ENCODE data around the gene ZNF581.
A peak's percentile ranks its signal among the peaks of the same experiment; 100 is the strongest.

Gene ZNF581

DNA sequence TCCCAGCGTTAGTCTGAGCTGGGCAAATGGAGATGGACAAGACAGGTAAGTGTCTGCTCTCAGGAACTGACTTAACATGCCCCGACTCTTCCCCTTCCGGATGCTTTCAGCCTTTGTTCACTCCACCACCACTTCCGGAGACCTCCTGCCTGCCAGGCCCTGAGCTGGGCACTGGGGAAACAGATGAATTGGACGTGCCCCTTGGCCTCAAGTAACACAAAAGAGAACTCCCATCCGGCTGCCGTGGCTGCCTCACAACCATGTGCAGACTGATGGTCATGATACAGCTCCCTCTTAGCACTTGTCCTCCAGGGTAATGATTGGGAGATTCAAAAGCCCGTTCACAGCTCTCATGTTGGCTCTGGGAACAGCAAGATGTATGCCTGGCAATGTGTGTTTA lies 26.0 kb upstream of the ZNF581 start:
- TF ChIP-seq Cebpa-rat (IDR thresholded peaks at IDR 0.05): no peak
- Histone ChIP-seq H3K9ac (no peak overlapping the region), H3K9me3 (no peaks in the 10 kb centered on the region), H3K4me1 (peaks cover 9% of the 10 kb centered on the region), H3K36me3 (peaks cover 87% of the 10 kb centered on the region), H3K4me2 (no peak overlapping the region), H3K27ac (no peak overlapping the region), H3K4me3 (no peak overlapping the region), H4K20me1 (peaks cover 31% of the 10 kb centered on the region), H3K27me3 (no peaks in the 10 kb centered on the region)

DNA sequence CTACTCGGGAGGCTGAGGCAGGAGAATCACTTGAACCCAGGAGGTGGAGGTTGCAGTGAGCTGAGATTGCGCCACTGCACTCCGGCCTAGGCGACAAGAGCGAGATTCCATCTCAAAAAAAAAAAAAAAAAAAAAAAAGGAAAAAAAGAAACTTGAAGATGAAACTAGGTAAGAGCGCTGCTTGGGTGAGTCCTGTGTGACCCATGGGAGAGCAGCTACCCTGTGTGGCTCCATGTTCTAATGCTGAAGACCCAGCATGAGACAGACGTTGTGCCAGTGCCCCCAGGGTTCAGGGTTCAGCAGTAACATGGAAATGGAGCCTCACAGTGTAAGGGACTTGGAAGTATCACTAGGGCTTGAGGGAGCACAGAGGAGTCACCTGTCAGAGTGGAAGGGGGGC lies 25.0 kb upstream of the ZNF581 start:
- peaks cover 80% of the 10 kb centered on the region for H3K36me3 ChIP-seq
- no peak overlapping the region for H3K4me2 ChIP-seq
- no peaks in the 10 kb centered on the region for H3K9me3 ChIP-seq
- no peaks in the 10 kb centered on the region for H3K27me3 ChIP-seq
- TF ChIP-seq Cebpa-rat (IDR thresholded peaks at IDR 0.05): no peak
- H3K4me3 ChIP-seq: no peak overlapping the region
- peaks cover 16% of the 10 kb centered on the region for H3K4me1 ChIP-seq
- no peak overlapping the region for H3K27ac ChIP-seq
- H4K20me1 ChIP-seq: peaks cover 32% of the 10 kb centered on the region
- no peak overlapping the region for H3K9ac ChIP-seq

DNA sequence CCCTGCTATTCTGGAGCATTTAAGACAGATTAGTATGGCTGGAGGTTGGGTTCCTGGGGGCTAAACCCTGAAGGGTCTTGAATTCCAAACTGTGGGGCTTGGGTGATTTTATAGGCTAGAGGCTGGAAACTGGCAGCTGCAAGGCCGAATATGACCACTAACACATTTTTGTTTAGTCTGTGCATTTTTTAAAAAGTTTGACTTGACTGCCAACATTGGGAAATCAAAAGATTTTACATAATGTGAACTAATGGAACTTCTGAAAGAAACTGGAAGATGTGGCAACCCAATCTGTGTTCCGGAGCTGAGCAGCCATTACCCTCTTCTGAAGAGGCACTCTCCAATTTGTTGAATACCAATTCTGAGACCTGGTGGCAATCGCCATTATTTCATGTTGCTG lies 24.2 kb upstream of the ZNF581 start:
- Histone ChIP-seq H3K36me3 (peaks cover 73% of the 10 kb centered on the region), H3K4me3 (no peak overlapping the region), H4K20me1 (peaks cover 36% of the 10 kb centered on the region), H3K4me2 (no peak overlapping the region), H3K9me3 (no peaks in the 10 kb centered on the region), H3K9ac (no peak overlapping the region), H3K27ac (no peak overlapping the region), H3K4me1 (peaks cover 22% of the 10 kb centered on the region), H3K27me3 (no peaks in the 10 kb centered on the region)
- no peak for TF ChIP-seq Cebpa-rat (IDR thresholded peaks at IDR 0.05)

DNA sequence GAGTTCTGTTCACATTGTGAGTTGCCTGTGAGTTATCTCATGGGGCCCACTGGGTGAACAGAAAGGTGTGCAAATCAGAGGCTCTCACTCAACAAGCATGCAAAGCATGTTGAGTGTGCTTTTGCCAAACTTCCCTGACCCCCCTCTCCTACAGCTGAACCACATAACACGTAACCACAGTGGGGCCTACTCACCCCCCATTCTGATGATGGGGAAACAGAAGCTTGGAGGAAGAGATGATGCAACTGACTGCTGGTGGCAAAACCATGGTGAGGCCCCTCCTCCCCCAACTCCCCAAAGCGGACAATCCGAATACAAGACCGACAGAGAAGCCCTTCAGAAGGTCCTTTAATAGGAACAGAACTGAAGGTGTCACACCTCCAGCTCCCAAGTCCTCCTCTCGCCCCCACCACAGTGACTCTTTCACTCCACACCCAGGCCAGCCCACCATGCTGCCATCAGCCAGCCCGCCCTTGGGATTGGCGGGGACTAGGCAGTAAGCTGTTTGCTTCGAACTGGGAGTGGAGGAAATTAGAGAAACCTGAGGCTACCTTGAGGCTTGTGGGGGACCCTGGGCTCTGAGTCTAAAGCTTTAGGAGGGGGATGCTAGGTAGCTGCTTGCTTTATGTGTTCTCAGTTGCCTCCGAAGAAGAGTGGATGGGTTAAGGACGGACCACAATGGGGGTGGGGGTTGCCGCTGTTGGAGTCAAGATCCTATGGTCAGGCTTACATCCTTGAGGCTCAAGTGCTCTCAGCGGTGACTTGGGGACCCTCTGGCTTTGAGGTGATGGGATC lies 22.8 kb upstream of the ZNF581 start:
- H3K4me2 ChIP-seq: peak overlapping the region; percentile 19; the same call in 1 of the 2 replicates
- H3K4me3 ChIP-seq: no peak overlapping the region
- H3K36me3 ChIP-seq: peaks cover 61% of the 10 kb centered on the region
- H3K27me3 ChIP-seq: no peaks in the 10 kb centered on the region
- no peak overlapping the region for H3K9ac ChIP-seq
- H4K20me1 ChIP-seq: peaks cover 32% of the 10 kb centered on the region
- H3K4me1 ChIP-seq: peaks cover 29% of the 10 kb centered on the region
- 0 out of 2 replicates have a peak overlapping the region, but pooled peaks have one; percentile 6 for H3K27ac ChIP-seq
- H3K9me3 ChIP-seq: no peaks in the 10 kb centered on the region
- no peak for TF ChIP-seq Cebpa-rat (IDR thresholded peaks at IDR 0.05)

DNA sequence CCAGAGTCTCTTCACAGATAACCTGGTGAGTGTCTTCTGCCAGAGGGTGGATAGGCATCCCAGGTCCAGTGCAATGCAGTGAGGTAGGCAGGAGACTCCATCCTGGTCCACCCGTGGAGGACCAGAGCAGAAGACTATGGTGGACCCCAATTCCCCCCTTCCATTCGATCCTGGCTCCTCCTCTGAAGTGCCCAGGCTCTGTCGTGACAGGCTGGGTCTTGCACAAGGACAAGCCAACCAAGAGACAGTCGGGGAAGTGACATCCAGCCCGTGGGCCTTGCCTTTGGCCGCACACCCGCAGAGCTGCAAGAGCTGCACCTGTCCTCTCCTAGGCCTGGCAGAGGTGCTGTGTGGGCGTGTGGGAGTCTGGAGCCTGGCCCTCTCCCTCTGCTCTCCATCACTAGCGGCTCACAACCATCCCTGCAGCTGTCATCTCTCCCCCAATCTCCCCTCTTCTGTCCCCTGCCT lies 22.2 kb upstream of the ZNF581 start:
- no peak for TF ChIP-seq Cebpa-rat (IDR thresholded peaks at IDR 0.05)
- Histone ChIP-seq H3K36me3 (peaks cover 54% of the 10 kb centered on the region), H4K20me1 (peaks cover 26% of the 10 kb centered on the region), H3K4me2 (no peak overlapping the region), H3K27me3 (no peaks in the 10 kb centered on the region), H3K9ac (no peak overlapping the region), H3K27ac (no peak overlapping the region), H3K9me3 (no peaks in the 10 kb centered on the region), H3K4me1 (peaks cover 29% of the 10 kb centered on the region), H3K4me3 (no peak overlapping the region)

DNA sequence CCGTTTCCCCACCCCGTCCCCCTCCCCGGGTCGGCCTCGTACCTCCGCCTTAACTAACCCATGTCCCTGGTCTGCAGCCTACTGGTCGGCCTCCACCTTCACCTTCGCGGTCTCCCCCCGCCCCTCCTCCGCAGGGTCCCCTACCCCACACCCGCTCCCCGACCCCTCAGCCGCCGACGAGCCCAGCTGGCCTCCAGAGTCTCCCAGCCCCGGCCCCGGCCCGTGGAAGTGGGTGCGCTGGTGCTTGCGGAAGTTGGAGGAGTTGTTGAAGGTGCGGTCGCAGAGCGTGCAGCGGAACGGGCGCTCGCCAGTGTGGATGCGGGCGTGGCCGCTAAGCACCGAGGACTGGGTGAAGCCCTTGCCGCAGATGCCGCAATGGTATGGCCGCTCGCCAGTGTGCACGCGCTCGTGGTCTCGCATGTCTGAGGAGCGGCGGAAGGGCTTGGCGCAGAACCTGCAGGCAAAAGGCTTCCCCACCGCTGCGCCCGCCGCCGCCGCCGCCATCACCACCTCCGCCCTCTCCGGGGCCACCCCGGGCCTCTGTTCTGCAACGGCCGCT lies 21.7 kb upstream of the ZNF581 start:
- no peaks in the 10 kb centered on the region for H3K27me3 ChIP-seq
- no peak overlapping the region for H3K4me3 ChIP-seq
- H3K9ac ChIP-seq: no peak overlapping the region
- peaks cover 20% of the 10 kb centered on the region; the same call in 1 of the 2 replicates for H4K20me1 ChIP-seq
- no peak for TF ChIP-seq Cebpa-rat (IDR thresholded peaks at IDR 0.05)
- no peak overlapping the region for H3K4me2 ChIP-seq
- peaks cover 49% of the 10 kb centered on the region for H3K36me3 ChIP-seq
- no peak overlapping the region for H3K27ac ChIP-seq
- H3K9me3 ChIP-seq: no peaks in the 10 kb centered on the region
- H3K4me1 ChIP-seq: peaks cover 33% of the 10 kb centered on the region

DNA sequence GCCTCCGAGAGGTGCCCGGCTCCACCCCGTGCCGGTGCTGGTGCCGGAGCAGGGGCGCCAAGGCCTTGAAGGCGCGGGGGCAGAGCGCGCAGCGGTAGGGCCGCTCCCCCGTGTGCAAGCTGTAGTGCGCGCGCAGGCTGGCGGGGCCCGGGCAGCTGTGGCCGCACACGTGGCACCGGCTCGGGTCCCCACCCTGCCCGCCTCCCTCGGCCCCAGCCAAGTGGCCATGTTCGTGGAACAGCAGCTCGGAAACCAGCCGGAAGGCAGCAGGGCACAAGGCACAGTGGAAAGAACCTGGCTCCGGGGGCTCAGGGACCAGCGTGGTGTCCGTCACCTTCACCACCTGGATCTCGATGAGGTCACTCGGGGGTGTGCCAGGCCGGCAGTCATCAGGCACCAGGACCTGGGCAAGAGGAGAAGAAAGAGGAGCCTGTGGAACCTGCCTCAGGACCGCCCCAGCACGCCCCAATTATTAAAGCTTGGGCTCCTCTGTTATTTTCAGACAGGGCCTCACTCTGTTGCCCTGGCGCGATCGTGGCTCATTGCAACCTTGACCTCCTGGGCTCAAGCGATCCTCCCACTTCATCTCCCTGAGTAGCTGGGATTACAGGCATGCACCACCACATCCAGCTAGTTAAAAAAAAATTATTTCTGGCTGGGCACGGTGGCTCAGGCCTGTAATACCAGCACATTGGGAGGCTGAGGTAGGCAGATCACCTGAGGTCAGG lies 21.0 kb upstream of the ZNF581 start:
- Histone ChIP-seq H4K20me1 (0 out of 2 replicates have a peak, but pooled peaks cover 20% of the 10 kb centered on the region), H3K4me2 (no peak overlapping the region), H3K4me1 (peaks cover 33% of the 10 kb centered on the region)

DNA sequence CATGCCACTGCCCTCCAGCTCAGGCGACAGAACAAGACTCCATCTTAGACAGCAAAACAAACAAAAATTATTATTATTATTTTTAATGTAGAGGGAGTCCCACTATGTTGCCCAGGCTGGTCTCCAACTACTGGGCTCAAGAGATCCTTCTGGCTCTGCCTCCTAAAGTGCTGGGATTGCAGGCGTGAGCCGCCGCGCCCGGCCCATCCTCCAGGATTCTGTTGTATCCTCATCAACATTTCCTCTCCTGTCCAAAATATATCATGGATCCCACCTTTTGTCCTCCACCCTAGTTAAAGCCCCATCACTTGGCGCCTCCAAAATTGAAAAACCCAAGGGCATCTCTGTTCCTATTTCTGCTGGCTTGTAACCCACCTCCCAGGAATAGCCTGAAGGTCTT lies 20.3 kb upstream of the ZNF581 start:
- no peaks in the 10 kb centered on the region for H3K27me3 ChIP-seq
- peaks cover 36% of the 10 kb centered on the region for H3K36me3 ChIP-seq
- no peaks in the 10 kb centered on the region for H3K9me3 ChIP-seq
- H3K4me3 ChIP-seq: no peak overlapping the region
- H3K4me2 ChIP-seq: peak overlapping the region; percentile 10; the same call in 1 of the 2 replicates
- no peak for TF ChIP-seq Cebpa-rat (IDR thresholded peaks at IDR 0.05)
- 0 out of 2 replicates have a peak, but pooled peaks cover 20% of the 10 kb centered on the region for H4K20me1 ChIP-seq
- no peak overlapping the region for H3K27ac ChIP-seq
- peaks cover 33% of the 10 kb centered on the region for H3K4me1 ChIP-seq
- no peak overlapping the region for H3K9ac ChIP-seq

More for the DNA sequence above, 21.0 kb upstream of the ZNF581 start:
- H3K9me3 ChIP-seq: no peaks in the 10 kb centered on the region
- H3K36me3 ChIP-seq: peaks cover 44% of the 10 kb centered on the region
- H3K27ac ChIP-seq: no peak overlapping the region
- TF ChIP-seq Cebpa-rat (IDR thresholded peaks at IDR 0.05): no peak
- no peaks in the 10 kb centered on the region for H3K27me3 ChIP-seq
- no peak overlapping the region for H3K9ac ChIP-seq
- no peak overlapping the region for H3K4me3 ChIP-seq

DNA sequence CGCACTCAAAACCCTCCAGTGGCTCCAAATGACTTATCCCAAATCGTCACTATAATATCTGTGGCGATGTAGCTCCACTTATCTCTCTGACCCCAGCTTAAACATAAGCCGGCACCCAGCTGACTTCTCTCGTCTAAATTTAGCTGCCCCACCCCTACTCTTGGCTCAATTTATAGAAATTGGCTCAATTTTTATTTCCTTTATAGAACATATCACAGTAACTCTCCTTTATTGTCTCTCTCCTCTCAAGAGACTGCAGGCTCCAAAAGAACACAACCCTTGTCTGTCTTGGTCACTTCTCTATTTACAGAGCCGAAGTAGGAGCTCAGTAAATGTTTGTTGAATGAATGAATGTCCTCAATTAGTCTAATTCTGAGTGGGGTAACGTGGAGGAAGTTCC lies 19.9 kb upstream of the ZNF581 start:
- H3K27me3 ChIP-seq: no peaks in the 10 kb centered on the region
- H3K4me2 ChIP-seq: peak overlapping the region; percentile 10
- no peak overlapping the region for H3K9ac ChIP-seq
- H3K4me1 ChIP-seq: peaks cover 35% of the 10 kb centered on the region
- H3K4me3 ChIP-seq: peak overlapping the region; percentile 52
- no peak overlapping the region for H3K27ac ChIP-seq
- TF ChIP-seq Cebpa-rat (IDR thresholded peaks at IDR 0.05): no peak
- peaks cover 32% of the 10 kb centered on the region for H3K36me3 ChIP-seq
- H4K20me1 ChIP-seq: 0 out of 2 replicates have a peak, but pooled peaks cover 20% of the 10 kb centered on the region
- no peaks in the 10 kb centered on the region for H3K9me3 ChIP-seq

Measured in BLaER1 (cell line).